Measurements from ENCODE around the gene PANK4.
"Not testable (repeated sequence)": the region's sequence is repeated elsewhere in the genome, so short reads cannot be mapped to it uniquely, and the experiment has no call there.

PANK4 gene
- 7.9 to 36.9 (median 18.0) reads per million in 17 experiments for total RNA-seq

- DNase-seq, result peak; percentile 94 to 99 (median 97)
Observed at GRCh38 chr1:2525920-2526823, at the start of gene PANK4. PANK4 (minus strand) TSS chr1:2526596; CDS start chr1:2526587, 9 bp downstream.

DNA sequence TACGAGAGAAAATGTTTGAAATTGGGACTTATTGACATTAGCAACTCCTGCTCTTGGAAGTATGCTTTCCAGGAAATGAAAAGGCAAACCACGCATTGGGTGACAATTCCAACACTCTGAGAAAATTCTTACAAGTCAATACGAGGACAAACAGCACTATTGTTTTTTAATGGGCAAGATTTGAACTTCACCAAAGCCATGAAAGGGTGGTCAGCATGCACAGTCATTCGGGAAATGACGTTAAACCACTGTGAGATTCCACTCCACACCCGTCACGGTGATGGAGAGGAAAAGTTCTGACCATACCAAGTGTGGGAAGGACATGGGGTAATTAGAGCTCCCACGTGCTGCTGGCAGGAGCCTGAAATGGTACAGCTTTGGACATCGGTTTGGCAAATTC lies 48.0 kb upstream of the PANK4 start:
- no peak for DNase-seq

DNA sequence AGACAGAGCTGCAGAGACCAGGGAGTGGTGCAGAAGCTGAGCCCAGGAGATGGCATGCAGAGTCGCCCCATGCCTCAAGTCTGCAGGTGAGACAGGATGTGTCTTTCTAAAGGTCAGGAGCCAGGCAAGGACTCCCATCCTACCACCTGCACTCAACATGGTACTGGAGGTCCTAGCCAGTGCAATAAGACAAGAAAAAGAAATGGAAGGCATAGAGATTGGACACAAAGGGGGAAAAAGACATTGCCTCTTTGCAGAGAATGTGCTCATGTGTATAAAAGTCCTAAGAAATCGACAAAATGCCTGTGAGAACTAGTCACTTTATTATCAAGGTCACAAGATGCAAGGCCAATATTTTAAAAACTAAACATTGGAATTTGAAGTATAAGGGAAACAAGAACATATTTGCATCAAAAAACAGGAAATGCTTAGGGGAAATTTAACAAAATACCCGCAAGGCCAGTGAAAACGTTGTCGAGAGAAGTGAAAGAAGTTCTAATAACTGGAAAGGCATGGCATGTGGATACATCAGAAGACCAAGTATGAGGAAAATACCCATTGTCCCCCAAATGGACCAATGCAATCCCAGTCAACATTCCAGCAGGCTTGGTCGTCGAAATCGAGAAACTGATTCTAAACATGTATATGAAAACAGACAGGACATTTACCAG lies 47.0 kb upstream of the PANK4 start:
- peak in 3 of 4 experiments; percentile 12 to 51 (median 27) for DNase-seq

- no peak for DNase-seq
Observed at GRCh38 chr1:2571348-2571747, 45.0 kb upstream of the PANK4 start.

- peak in 3 of 4 experiments; percentile 59 to 75 (median 62) for DNase-seq
Observed at GRCh38 chr1:2570332-2570731, 43.9 kb upstream of the PANK4 start.

- DNase-seq, result not testable (repeated sequence)
Observed at GRCh38 chr1:2569703-2570102, 43.3 kb upstream of the PANK4 start.

GRCh38 chr1:2569060-2569459 lies 42.7 kb upstream of the PANK4 start:
- peak in 1 of 4 experiments; percentile 8 for DNase-seq

DNA sequence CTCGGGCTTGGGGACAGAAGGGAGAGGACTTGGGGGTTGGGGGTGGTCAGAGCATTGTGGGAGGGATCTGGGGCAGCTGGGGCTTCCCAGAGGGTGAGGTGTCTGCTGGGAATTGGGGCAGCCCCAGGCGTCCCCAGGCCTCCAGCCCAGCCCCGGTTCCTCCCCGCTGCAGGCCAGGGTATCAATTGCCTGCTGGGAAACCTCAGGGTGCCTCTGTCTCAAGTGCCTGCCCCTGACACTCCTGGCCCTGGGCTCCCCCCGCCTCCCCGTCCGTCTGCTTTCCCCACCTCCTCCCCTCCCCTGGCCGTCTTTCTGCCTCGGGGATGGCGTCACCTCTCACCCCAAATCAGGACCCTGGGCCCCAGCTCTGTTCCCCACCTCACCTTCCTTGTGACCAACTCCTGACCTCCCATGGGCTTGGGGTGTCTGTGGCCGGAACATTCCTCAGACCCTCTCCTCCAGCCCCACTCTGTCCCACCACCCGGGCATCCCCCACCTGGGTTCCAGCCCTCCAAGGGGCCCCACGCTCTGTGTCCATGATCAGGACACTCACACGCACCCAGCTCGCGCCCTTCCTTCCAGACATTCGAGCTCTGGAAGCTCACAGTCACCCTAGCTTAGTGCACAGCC lies 41.9 kb upstream of the PANK4 start:
- DNase-seq, result not testable (repeated sequence)

GRCh38 chr1:2567083-2567679 lies 40.8 kb upstream of the PANK4 start:
- DNase-seq, result peak in 1 of 4 experiments; percentile 20

DNA sequence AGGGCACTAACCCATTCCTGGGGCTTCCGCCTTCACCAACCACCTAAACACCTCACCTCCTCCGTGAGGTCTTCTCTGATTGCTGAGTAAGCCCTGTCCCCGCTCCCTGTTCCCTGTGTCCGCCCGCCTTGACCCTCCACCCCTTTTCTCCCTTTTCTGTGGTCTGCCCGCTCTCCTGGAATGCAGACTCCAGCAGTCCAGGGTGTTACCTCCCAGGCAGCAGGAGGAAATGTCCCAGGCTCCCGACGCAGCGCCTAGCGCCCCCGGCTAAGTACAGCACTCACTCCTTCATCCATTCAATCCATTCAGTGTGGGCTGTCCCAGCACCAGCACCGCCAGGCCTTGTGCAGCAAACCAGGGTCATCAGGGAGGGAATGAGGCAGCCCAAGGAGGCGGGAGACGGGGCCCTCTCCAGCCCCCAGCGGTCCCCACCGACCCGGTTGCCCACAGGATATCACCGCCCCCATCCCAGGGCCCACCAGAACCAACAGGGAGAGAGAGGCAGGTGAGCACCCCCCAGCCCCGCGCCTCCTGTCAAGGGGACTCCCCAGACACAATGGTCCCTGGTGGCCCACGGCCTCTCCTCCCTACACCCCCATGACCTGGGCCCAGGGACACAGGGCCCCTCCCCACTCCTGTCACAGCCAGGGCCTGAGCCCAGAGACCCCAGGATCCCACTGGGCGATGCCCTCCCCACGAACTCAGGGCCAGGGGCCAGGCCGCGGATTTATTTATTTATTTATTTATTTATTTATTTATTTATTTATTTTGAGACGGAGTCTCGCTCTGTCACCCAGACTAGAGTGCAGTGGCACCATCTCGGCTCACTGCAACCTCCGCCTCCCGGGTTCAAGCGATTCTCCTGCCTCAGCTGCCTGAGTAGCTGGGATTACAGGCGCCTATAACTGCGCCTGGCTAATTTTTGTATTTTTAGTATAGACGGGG lies 40.0 kb upstream of the PANK4 start:
- peak in 1 of 4 experiments; percentile 34 for DNase-seq

DNA sequence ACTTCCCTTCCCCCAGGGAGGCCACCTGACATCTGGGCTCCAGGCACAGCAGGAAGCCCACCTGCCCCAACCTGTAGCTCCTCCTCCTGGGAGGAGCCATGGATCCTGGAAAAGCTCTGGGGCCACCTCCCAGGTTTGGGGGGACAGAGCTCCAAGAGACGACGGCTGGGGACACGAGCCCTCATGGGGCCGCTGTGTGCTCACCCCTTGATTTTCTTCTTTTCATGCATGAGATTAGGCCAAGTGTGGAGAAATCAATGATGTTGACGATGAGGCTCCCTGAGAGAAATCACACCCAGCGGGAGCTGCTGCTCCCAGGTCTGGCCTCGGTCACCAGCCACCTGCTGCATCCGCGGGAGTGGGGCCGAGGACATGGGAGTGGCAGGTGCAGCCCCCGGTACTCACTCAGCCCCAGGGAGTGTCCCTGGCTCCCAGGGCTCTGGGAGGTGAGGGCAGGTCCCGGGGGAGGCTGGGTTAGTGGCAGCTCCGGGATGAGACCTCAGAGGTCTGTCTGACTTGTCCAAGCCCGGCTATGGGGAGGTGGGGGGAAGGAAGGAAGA lies 38.5 kb upstream of the PANK4 start:
- DNase-seq, result peak in 1 of 4 experiments; percentile 5

GRCh38 chr1:2564006-2564814 lies 37.8 kb upstream of the PANK4 start:
- no peak for DNase-seq

DNA sequence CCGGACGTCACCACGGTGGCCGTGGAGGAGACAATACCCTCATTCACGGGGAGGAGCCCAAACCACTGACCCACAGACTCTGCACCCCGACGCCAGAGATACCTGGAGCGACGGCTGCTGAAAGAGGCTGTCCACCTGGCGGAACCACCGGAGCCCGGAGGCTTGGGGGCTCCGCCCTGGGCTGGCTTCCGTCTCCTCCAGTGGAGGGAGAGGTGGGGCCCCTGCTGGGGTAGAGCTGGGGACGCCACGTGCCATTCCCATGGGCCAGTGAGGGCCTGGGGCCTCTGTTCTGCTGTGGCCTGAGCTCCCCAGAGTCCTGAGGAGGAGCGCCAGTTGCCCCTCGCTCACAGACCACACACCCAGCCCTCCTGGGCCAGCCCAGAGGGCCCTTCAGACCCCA lies 36.8 kb upstream of the PANK4 start:
- no peak for DNase-seq

GRCh38 chr1:2561898-2562895 lies 35.8 kb upstream of the PANK4 start:
- DNase-seq, result peak in 3 of 4 experiments; percentile 49 to 63 (median 49)

DNA sequence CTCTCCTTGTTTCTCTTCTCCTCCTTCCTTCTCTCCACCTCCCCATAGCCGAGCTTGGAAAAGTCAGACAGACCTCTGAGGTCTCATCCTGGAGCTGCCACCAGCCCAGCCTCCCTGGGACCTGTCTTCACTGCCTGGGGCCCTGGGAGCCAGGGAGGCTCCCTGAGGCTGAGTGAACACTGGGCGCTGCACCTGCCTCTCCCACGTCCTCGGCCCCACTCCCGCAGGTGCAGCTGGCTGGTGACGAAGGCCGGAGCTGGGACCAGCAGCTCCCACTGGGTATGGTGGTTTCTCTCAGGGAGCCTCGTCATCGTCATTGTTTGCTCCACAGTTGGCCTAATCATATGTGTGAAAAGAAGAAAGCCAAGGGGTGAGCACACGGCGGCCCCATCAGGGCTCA lies 35.0 kb upstream of the PANK4 start:
- DNase-seq, result no peak

DNA sequence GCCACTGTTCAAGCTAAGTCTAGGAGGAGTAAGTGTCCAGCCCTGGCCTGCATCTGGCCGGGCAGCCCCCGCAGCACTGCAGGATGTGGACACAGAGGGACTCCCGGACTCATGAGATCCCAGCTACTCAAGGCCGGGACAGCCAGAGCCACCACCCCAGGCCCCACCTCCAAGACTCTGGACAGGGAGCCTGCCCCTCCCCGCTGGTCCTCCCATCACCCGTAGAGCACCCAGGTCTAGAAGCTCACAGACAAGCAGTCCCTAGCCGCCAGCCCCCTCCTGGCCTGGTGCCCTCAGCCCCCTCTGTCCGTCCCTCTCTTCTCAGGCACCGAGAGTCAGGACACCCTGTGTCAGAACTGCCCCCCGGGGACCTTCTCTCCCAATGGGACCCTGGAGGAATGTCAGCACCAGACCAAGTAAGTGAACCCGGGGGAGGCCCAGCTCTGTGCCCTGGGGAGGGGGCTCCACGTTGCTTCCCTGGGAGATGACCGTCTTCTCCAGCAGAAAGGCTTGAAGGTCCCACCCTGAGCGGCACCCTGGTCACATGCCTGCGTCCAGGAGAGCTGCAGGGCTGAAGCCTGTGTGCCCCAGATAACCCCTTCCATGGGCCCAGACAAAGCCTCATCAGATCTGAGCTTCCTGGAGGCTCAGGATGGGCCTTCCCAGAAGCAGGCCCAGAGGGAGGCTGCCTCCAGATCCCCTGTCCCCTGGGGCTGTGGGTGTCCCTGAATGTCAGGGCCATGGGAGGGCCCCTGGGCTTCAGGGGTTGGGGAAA lies 34.1 kb upstream of the PANK4 start:
- peak in 1 of 4 experiments; percentile 5 for DNase-seq

DNA sequence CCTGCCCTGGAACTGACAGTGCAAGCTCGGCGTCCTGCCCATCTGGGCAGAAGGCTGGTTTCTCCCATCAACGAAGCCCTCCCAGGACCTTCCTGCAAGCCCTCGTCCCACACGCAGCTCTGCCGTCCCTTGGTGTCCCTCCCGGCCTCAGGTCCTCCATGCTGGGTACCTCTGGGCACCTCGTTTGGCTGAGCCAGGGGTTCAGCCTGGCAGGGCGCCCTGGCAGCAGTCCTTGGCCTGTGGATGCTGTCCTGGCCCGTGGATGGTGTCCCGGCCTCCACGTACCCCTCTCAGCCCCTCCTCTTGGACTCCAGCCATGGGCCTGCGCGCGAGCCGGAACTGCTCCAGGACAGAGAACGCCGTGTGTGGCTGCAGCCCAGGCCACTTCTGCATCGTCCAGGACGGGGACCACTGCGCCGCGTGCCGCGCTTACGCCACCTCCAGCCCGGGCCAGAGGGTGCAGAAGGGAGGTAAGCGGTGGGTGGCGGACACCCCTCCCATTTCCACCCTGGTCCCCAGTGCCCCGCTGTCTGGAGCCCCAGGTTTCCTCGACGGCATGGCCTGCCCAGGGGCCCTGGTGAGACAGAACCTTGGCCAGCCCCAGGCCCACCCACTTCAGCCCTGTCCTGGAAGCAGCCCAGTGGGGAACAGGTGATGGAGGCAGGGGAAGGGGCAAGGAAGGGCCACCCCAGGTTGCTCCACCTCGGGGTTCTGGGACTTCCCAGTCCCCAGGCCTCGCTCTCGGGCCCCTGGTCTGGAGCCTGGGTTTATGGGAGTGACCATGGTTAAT lies 33.3 kb upstream of the PANK4 start:
- no peak for DNase-seq
